HG02840 (cell line): Measurements from ENCODE around the gene ZNF236.
"Not testable (repeated sequence)": the region's sequence is repeated elsewhere in the genome, so short reads cannot be mapped to it uniquely, and the experiment has no call there.

Source experiments
- ATAC-seq: cut with Tn5 transposase; IDR thresholded peaks from one replicate; pipeline ENCODE4 v1.9.1; 2021; ENCODE audit warnings: mild to moderate bottlenecking, moderate library complexity, moderate number of reproducible peaks; ENCODE audit not compliant: unreplicated experiment, low FRiP score

Gene ZNF236

GRCh38 chr18:76937597-76937996, 115.2 kb downstream of the ZNF236 start:
- ATAC-seq: no peak

- no peak for ATAC-seq
These were observed 116.3 kb downstream of the ZNF236 start for GRCh38 chr18:76938619-76939018.

GRCh38 chr18:76941284-76941683, 118.9 kb downstream of the ZNF236 start:
- ATAC-seq: no peak

GRCh38 chr18:76943542-76944339, 121.4 kb downstream of the ZNF236 start:
- no peak for ATAC-seq

GRCh38 chr18:76944346-76944745, 122.0 kb downstream of the ZNF236 start:
- ATAC-seq: not testable (repeated sequence)

GRCh38 chr18:76948345-76948744, 126.0 kb downstream of the ZNF236 start:
- no peak for ATAC-seq

- ATAC-seq: no peak
These were observed 129.3 kb downstream of the ZNF236 start for GRCh38 chr18:76951456-76952247.

- ATAC-seq: no peak
These were observed 130.4 kb downstream of the ZNF236 start for GRCh38 chr18:76952747-76953146.

- no peak for ATAC-seq
These were observed 130.8 kb downstream of the ZNF236 start for GRCh38 chr18:76953156-76953555.

- ATAC-seq: no peak
These were observed 131.4 kb downstream of the ZNF236 start for GRCh38 chr18:76953583-76954233.

GRCh38 chr18:76955524-76956170, 133.3 kb downstream of the ZNF236 start:
- ATAC-seq: no peak

GRCh38 chr18:76956648-76957047, 134.3 kb downstream of the ZNF236 start:
- ATAC-seq: no peak

GRCh38 chr18:76957384-76958355, 135.3 kb downstream of the ZNF236 start:
- ATAC-seq: no peak

GRCh38 chr18:76958692-76959341, 136.5 kb downstream of the ZNF236 start:
- ATAC-seq: no peak

GRCh38 chr18:76959605-76960004, 137.2 kb downstream of the ZNF236 start:
- ATAC-seq: no peak

GRCh38 chr18:76960528-76961035, 138.2 kb downstream of the ZNF236 start:
- ATAC-seq: no peak

- ATAC-seq: no peak
These were observed 140.5 kb downstream of the ZNF236 start for GRCh38 chr18:76962851-76963250.

- no peak for ATAC-seq
These were observed 141.6 kb downstream of the ZNF236 start for GRCh38 chr18:76963936-76964335.
